ENCODE data around the gene MAZ. TPM values are rescaled to one million over a fixed set of nuclear protein-coding genes. Genes with fewer than 3 reads are reported as not detected.

MAZ gene
- total and polyA plus RNA-seq, 2 of the 13 experiments (the other 11 are each of a cell fraction or from before 2014, with no cell fraction given), result 203 to 277 TPM

DNA sequence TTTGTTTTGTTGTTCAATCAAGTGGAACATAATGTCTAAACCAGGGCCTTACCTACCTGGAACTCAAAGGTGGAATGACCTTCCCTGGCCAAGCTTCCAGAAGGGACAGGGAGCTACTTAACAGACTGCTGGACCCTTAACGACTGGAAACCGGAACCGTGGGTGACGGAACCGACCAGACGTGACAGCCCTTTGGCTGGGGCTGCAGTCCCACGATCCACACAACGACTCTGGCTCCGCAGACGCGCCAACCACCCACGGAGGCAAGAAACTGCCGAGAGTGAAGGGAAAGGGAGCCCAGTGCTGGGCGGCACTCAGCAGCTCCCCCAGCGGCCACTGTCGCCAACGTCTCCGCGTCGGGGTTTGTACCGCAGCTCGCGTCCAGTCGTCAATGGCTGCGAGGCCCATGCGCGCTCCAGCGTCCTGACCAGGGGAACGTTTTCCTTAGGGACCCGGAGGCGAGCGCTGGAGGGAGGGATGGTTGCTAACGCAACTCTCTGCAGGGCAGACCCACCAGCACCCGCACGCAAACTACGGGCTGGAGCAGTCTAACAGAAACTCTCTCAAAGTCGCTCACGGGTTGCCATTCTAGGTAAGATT is 21.3 kb upstream of the MAZ start (continued):
- TF ChIP-seq RERE (CRISPR knock-in tag; IDR thresholded peaks at IDR 0.05; ENCODE audit: low read depth), result 0 out of 2 replicates have a peak, but pooled peaks have one; percentile 56
- peak; percentile 67 for TF ChIP-seq FOXC1 (CRISPR knock-in tag; IDR thresholded peaks at IDR 0.05; ENCODE audit: borderline replicate concordance)
- peak; percentile 46; the same call in 1 of the 2 replicates for TF ChIP-seq ZNF362 (CRISPR knock-in tag; IDR thresholded peaks at IDR 0.05; ENCODE audit: borderline replicate concordance)
- TF ChIP-seq HMG20B (CRISPR knock-in tag; conservative IDR thresholded peaks at IDR 0.05), result no peak
- TF ChIP-seq MYPOP (CRISPR knock-in tag; IDR thresholded peaks at IDR 0.05), result 0 out of 2 replicates have a peak, but pooled peaks have one; percentile 47
- TF ChIP-seq CEBPB (IDR thresholded peaks at IDR 0.05; ENCODE audit: borderline replicate concordance, low read depth, low read length), result no peak
- TF ChIP-seq ZNF770 (CRISPR knock-in tag; IDR thresholded peaks at IDR 0.05), result peak; percentile 78; the same call in 1 of the 2 replicates
- peak; percentile 55 for TF ChIP-seq ZBTB25 (CRISPR knock-in tag; IDR thresholded peaks at IDR 0.05)
- no peak for TF ChIP-seq BORCS8-MEF2B (CRISPR knock-in tag; IDR thresholded peaks at IDR 0.05)
- TF ChIP-seq RFX5 (IDR thresholded peaks at IDR 0.05; ENCODE audit: low read depth, low read length), result no peak
- TF ChIP-seq JUNB (CRISPR knock-in tag; IDR thresholded peaks at IDR 0.05; ENCODE audit: borderline replicate concordance), result no peak
- TF ChIP-seq ZNF234 (CRISPR knock-in tag; conservative IDR thresholded peaks at IDR 0.05), result no peak
- no peak for TF ChIP-seq ZBTB10 (CRISPR knock-in tag; IDR thresholded peaks at IDR 0.05; ENCODE audit: borderline replicate concordance)

Data from HepG2 (cell line).